Measurements from ENCODE around the gene PPFIA2.

PPFIA2 gene

GRCh38 chr12:81572411-81572810 is 186.7 kb downstream of the PPFIA2 start:
- Mint-ChIP-seq H3K27ac (no peak overlapping the region), H3K27me3 (ENCODE audit: low read depth, poor library complexity) (no peaks in the 10 kb centered on the region), H3K4me3 (no peak overlapping the region), H3K9me3 (no peaks in the 10 kb centered on the region), H3K36me3 (ENCODE audit: low read depth) (no peaks in the 10 kb centered on the region), H3K4me1 (no peaks in the 10 kb centered on the region)
- DNase-seq: no peak
- TF ChIP-seq CTCF (IDR thresholded peaks at IDR 0.05): no peak

GRCh38 chr12:81570234-81570633 is 188.9 kb downstream of the PPFIA2 start:
- Mint-ChIP-seq H3K27me3 (ENCODE audit: low read depth, poor library complexity) (no peaks in the 10 kb centered on the region), H3K9me3 (no peaks in the 10 kb centered on the region), H3K4me3 (no peak overlapping the region), H3K36me3 (ENCODE audit: low read depth) (no peaks in the 10 kb centered on the region), H3K27ac (no peak overlapping the region), H3K4me1 (no peaks in the 10 kb centered on the region)
- DNase-seq: no peak
- no peak for TF ChIP-seq CTCF (IDR thresholded peaks at IDR 0.05)

GRCh38 chr12:81564237-81564636 is 194.9 kb downstream of the PPFIA2 start:
- Mint-ChIP-seq H3K27me3 (ENCODE audit: low read depth, poor library complexity) (no peaks in the 10 kb centered on the region), H3K4me3 (no peak overlapping the region), H3K4me1 (no peaks in the 10 kb centered on the region), H3K36me3 (ENCODE audit: low read depth) (no peaks in the 10 kb centered on the region), H3K9me3 (no peaks in the 10 kb centered on the region), H3K27ac (no peak overlapping the region)
- TF ChIP-seq CTCF (IDR thresholded peaks at IDR 0.05): no peak
- no peak for DNase-seq

GRCh38 chr12:81558031-81558430 is 201.1 kb downstream of the PPFIA2 start:
- no peak for DNase-seq
- no peaks in the 10 kb centered on the region for H3K27me3 Mint-ChIP-seq (ENCODE audit: low read depth, poor library complexity)
- no peaks in the 10 kb centered on the region for H3K9me3 Mint-ChIP-seq
- H3K36me3 Mint-ChIP-seq (ENCODE audit: low read depth): no peaks in the 10 kb centered on the region
- TF ChIP-seq CTCF (IDR thresholded peaks at IDR 0.05): no peak
- H3K4me3 Mint-ChIP-seq: no peak overlapping the region
- no peak overlapping the region for H3K27ac Mint-ChIP-seq
- H3K4me1 Mint-ChIP-seq: no peaks in the 10 kb centered on the region

- Mint-ChIP-seq H3K27ac (no peak overlapping the region), H3K36me3 (ENCODE audit: low read depth) (no peaks in the 10 kb centered on the region), H3K9me3 (no peaks in the 10 kb centered on the region)
Measured at GRCh38 chr12:81546811-81547210, 212.3 kb downstream of the PPFIA2 start.

More at GRCh38 chr12:81546811-81547210, 212.3 kb downstream of the PPFIA2 start:
- DNase-seq: no peak
- Mint-ChIP-seq H3K4me3 (no peak overlapping the region), H3K4me1 (peaks cover 13% of the 10 kb centered on the region), H3K27me3 (ENCODE audit: low read depth, poor library complexity) (no peaks in the 10 kb centered on the region)
- no peak for TF ChIP-seq CTCF (IDR thresholded peaks at IDR 0.05)

Measured in nephron progenitor cell (in vitro differentiated cells).